HUDEP-2 (cell line): Measurements from ENCODE around the gene NIPBL.
A peak's percentile ranks its signal among the peaks of the same experiment; 100 is the strongest.
"Not testable (repeated sequence)": the region's sequence is repeated elsewhere in the genome, so short reads cannot be mapped to it uniquely, and the experiment has no call there.

Source experiments
- DNase-seq, 76 experiments: peaks; one replicate each; lab custom pipeline; 2025; ENCODE audit not compliant: unreplicated experiment in 76 of 76; lab: John Stamatoyannopoulos, UW

NIPBL gene

DNA sequence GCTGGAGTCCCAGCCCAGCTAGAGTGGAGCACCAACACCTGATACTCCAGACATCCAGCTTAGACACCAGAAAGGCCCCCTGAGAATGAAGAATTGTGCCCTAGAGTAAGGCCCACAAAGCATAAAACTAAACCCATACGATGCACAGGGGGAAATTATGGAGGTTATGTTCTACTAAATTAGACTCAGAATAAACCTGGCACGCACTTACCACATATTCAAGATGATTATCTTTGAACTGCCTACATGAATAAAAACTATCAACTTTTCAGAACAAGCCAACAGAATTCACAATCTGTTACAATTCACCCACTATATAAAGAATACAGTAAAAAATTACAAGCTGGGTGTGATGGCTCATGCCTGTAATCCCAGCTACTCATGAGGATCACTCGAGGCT lies 204.1 kb downstream of the NIPBL start:
- DNase-seq = no peak

DNA sequence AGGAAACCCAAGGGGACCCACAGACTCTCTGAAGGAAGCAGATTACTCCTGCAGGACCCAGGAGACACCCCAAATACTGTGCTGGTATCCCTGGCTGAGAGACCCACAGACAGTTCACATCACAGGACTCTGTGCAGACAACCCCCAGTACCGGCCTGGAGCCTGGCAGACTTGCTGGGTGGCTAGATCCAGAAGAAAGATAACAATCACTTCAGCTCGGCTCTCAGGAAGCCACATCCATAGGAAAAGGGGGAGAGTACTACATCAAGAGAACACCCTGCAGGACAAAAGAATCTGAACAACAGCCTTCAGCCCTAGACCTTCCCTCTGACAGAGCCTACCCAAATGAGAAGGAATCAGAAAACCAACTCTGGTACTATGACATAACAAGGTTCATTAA lies 206.4 kb downstream of the NIPBL start:
- not testable (repeated sequence) for DNase-seq

DNA sequence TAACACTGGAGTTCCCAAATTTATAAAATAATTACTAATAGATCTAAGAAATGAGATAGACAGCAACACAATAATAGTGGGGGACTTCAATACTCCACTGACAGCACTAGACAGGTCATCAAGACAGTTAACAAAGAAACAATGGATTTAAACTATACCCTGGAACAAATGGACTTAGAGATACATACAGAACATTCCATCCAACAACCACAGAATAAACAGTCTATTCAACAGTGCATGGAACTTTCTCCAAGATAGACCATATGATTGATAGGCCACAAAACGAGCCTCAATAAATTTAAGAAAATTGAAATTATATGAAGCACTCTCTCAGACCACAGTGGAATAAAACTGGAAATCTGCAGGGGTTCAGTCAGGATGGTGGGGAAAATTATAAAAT lies 209.5 kb downstream of the NIPBL start:
- DNase-seq = not testable (repeated sequence)

DNA sequence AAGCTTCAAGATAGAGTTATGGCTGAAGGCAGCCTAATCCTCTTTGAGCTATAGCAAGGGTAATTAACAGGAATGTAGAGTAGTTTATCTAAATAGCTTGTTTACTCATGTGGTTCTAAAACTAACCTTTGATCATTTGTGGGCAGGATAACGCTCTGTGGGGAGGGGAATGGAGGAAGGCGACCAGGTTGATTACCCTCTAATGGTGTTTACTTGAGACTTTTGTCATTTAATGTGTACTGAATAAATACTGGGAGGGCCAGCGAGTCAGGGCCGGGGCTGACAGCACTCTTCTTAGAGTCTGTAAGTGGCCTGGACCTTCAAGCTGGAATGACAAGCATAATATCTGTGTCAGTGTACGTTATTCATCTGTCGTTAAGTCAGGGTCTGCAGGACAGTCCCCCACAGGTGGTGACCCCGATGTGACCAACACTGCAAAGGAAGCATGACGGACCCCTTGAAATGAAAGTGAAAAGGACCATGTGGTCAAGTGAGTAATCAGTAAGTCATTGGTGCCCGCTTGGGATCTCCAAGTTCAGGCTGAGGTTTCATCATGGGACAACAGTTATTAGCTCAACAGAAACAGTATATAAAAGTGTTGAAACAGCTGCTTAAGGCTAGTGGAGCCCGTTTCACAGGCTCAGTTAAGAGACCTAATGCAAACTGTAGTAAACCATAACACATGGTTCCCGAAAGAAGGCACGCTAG lies 210.1 kb downstream of the NIPBL start:
- DNase-seq = no peak

DNA sequence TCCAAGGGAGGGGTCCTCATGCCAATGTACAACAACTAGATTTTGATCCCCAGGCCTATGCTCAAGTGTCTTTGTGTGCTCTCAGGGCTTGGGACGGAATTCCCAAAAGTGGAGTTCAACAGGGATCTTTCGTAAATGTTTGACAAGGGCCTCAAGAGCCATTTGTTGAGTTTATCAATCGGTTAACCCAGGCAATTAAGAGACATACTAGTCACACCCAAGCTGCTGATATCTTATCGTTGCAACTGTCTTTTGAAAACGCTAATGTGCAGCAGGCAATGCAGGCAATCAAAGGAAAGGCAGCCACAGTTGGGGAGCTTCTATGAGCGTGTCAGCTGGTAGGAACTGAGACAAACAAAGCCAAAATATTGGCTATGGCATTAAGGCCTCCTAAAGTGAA lies 211.4 kb downstream of the NIPBL start:
- peak in 37 of 76 experiments; percentile 1 to 60 (median 9) for DNase-seq

DNA sequence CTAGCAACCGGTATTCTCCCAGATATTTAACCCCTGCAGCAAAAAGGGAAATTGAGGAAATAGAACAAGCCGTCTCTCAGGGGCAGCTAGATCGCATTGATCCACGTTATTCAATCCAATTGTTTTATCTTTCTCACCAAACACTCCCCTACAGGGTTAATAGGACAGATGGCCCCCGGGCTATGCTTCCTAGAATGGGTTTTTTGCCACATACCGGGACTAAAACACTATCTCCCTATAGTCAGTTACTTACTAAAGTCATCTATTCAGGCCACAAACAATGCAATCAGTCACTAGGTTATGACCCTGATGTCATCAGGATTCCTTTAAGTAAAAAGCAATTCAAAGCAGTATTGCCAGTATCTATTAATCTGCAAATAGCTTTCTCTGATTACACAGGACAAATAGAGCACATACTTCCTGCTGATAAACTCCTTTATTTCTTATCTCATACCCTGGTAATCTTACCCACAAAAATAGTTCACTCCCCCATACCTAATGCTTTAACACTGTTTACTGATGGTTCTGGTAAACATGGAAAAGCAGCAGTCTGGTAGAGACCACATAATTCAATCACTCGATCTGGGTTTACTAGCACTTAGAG lies 213.7 kb downstream of the NIPBL start:
- DNase-seq = no peak

DNA sequence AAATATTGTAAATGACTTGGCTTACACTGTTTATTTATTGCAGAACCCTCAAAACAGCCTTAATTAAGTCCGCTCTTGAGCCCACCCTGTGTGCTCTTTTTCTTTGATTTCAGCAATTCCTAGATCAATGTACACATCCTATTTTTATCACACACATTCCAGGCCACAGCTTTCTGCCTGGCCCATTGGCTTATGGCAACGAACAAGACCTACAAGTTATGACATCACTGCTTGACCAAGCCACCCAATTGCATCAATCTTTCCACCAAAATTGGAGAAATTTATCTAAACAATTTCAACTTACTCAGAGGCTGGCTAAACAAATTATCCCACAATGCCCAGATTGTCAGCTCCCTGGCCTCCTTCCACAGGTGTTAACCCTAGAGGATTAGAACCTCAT lies 214.2 kb downstream of the NIPBL start:
- DNase-seq = no peak

DNA sequence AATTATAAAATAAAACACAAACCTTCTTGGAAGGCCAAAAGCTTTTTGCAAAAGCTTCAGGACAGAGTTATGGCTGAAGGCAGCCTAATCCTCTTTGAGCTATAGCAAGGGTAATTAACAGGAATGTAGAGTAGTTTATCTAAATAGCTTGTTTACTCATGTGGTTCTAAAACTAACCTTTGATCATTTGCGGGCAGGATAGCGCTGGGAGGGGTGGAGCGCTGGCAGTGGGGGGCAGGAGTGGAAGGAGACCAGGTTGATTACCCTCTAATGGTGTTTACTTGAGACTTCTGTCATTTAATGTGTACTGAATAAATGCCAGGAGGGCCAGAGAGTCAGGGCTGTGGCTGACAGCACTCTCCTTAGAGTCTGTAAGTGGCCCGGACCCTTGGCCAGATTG lies 217.2 kb downstream of the NIPBL start:
- not testable (repeated sequence) for DNase-seq

DNA sequence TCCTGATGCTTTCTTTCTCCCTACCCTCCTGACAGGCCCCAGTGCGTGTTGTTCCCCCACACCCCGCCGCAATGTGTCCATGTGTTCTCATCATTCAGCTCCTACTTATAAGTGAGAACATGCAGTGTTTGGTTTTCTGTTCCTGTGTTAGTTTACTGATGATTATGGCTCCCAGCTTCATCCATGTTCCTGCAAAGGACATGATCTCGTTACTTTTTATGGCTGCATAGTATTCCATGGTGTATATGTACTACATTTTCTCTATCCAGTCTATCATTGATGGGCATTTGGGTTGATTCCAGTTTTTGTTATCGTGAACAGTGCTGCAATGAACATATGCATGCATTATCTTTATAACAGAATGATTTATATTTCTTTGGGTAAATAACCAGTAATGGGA lies 222.7 kb downstream of the NIPBL start:
- DNase-seq = not testable (repeated sequence)

DNA sequence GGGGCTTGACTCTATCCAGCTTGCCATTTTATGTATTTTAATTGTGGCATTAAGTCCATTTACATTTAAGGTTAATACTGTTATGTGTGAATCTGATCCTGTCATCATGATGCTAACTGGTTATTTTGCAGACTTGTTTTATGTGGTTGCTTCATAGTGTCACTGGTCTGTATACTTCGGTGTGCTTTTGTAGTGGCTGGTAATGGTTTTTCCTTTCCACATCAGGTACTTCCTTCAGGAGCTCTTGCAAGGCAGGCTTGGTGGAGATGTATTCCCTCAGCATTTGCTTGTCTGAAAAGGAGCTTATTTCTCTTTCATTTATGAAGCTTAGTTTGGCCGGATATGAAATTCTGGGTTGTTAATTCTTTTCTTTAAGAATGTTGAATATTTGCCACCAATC lies 226.7 kb downstream of the NIPBL start:
- no peak for DNase-seq

DNA sequence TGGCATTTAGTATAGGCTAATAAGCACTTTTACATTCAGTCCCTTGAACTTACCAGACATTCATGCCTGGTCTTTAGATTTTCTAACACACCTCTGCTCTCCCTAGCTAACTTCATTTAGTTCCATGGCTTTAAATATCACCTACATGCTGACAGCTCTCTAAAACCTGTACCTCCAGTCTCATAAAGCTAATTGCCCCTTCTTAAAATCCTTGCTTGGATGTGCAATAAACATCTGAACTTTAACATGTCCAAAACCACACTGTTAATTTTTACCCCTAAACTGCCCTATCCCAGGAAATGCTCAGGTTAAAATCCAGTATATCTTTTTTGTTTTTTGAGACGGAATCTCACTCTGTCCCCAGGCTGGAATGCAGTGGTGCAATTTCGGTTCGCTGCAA lies 232.8 kb downstream of the NIPBL start:
- no peak for DNase-seq

DNA sequence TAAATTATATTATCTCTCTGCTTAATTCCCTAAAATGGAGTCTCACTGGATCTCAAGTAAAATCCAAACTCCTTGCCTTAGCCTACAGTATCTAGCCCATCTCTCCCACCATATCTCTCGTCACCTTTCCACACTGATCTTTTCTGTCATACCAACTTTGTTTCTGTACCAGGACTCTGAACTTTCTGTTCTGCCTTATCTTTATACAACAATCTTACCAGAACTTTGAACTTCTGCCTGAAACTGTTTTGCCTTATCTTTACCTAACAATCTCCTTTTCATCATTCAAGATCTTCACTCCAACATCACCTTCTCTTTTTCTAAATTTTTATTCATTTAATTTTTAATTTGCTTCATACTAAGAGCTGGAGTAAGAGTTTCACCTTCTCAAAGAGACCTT lies 233.6 kb downstream of the NIPBL start:
- no peak for DNase-seq

DNA sequence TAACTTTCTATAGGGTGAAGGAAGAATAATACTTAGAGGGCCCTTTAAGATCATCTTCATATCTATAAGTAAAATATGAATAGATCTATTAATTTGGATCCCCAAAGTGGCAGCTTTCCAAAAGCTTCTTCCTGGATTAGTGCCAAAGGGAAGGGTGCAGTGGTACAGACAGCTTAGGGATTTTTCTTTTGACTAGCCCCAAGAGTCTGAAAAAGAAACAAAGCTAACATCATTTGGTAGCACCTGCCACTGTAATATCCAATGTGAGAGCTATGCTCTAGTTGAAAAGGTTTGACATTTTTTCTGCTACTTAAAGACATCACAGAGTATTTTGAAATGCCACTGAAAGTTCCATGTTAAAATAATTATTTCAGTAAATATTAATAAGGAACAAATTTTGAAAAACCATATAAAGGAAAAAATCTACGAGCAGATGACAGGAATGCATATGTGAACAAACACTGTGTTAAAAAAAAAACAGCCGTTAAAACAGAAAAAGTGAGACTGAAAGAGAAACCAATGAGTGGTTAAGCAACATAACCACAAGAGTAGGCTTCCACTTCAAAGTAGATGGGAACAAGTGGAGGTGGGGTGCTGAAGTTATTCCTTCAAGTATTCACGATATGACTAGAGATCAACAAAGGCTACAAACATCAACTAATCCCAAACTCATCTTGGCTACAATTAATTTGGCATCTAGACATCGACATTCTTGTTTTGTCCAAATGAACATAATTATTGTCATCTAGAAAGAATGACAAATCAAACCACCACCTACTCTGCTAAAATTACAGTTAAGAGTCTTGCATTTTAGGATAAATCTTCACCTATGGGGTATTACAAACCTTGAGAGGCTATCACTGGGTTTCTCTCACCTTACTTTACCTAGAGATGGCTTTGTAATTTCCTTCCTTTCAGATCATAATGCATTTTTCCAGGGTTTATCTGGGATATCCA lies 235.1 kb downstream of the NIPBL start:
- no peak for DNase-seq

DNA sequence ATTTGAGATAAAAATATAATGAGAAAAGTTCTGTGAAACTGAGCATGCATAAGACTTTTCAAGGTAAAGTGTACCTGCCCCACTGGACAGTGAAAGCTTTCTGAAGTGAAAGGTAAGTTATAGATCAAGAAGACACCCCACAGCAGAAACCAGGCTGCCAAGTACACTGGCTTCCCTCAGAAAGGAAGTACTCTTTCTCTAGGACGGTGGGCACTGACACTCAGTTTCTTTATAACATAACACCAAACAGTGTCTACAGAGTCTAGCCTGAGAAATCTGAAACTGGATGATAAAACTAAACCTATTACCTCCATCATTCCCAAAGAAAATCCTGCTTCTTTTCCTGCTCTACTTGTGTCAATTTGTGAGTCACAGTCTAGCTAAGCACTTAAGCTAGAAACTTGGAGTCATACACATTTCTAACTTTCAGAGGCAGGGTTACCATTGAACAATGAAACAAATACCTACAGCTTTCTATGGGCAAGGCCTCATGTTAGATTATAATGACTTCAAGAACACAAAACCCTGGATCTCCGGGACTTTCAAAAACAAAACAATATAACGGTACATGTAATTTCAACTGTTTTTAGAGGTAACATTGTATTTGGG lies 235.9 kb downstream of the NIPBL start:
- DNase-seq = no peak
